SK-N-SH treated with all-trans-retinoic acid at 6 μM for 48 hours (cell line): ENCODE results near the gene MYO7A.

ENCODE experiments used
- ARNTL ChIP-seq: fragments of 450-650 bp; formaldehyde crosslinking; IDR thresholded peaks from 2 replicates; pipeline ENCODE4 v1.5.0; 2020; ENCODE audit warnings: low read depth, mild to moderate bottlenecking, moderate library complexity, borderline replicate concordance
- BACH2 ChIP-seq: fragments of 250-450 bp; sonication (Bioruptor Pico); IDR thresholded peaks from 2 replicates; pipeline ENCODE4 v1.9.0; 2021; ENCODE audit warnings: mild to moderate bottlenecking, borderline replicate concordance
- OSR1 ChIP-seq: fragments of 250-450 bp; sonication (Bioruptor Pico); IDR thresholded peaks from 2 replicates; pipeline ENCODE4 v1.8.0; 2022; ENCODE audit warnings: moderate library complexity, mild to moderate bottlenecking, inconsistent platforms
- PPARA ChIP-seq: fragments of 250-450 bp; sonication (Bioruptor Pico); IDR thresholded peaks from 2 replicates; pipeline ENCODE4 v1.5.0; 2020; ENCODE audit warnings: mild to moderate bottlenecking, borderline replicate concordance
- TF ChIP-seq, protein P1 (sequence below): fragments of 250-450 bp; sonication (Bioruptor Pico); IDR thresholded peaks from 2 replicates; pipeline ENCODE4 v1.8.0; 2020; ENCODE audit warnings: mild to moderate bottlenecking, moderate library complexity, borderline replicate concordance
- TF ChIP-seq, protein P2 (sequence below): fragments of 250-450 bp; sonication (Bioruptor Pico); IDR thresholded peaks from 2 replicates; pipeline ENCODE4 v1.5.1; 2020; ENCODE audit warnings: low read depth, mild to moderate bottlenecking, moderate library complexity

DNA sequence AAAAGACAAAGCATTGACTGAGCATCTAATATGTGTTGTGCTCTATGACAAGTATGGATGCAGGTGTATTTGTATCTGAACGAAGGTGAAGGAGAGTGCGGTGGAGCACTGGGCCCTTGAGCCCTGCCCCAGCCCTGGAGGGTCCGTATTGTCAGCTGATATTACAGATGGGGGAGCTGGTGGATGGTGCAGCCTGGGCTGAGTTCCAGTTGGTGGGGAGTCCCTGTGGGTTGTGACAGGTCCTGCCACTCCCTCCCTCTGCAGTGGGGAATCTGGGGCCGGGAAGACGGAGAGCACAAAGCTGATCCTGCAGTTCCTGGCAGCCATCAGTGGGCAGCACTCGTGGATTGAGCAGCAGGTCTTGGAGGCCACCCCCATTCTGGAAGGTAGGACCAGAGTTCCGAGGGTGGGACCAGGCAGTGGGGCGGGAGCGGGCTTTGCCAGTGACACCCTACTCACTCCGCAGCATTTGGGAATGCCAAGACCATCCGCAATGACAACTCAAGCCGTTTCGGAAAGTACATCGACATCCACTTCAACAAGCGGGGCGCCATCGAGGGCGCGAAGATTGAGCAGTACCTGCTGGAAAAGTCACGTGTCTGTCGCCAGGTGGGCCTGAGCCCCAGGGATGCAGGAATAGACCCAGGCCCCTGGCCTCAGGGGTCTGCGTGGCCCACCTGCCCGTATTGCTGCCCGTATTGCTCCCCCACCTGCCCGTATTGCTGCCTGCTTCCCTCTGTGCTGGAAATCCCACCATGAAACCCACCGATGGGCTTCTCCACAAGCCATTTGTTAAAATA, 28.6 kb downstream of the MYO7A start:
- TF ChIP-seq BACH2 (no peak), PPARA (CRISPR knock-in tag) (no peak), OSR1 (CRISPR knock-in tag) (no peak), ARNTL (CRISPR knock-in tag) (no peak)
- TF ChIP-seq, protein P1, sequence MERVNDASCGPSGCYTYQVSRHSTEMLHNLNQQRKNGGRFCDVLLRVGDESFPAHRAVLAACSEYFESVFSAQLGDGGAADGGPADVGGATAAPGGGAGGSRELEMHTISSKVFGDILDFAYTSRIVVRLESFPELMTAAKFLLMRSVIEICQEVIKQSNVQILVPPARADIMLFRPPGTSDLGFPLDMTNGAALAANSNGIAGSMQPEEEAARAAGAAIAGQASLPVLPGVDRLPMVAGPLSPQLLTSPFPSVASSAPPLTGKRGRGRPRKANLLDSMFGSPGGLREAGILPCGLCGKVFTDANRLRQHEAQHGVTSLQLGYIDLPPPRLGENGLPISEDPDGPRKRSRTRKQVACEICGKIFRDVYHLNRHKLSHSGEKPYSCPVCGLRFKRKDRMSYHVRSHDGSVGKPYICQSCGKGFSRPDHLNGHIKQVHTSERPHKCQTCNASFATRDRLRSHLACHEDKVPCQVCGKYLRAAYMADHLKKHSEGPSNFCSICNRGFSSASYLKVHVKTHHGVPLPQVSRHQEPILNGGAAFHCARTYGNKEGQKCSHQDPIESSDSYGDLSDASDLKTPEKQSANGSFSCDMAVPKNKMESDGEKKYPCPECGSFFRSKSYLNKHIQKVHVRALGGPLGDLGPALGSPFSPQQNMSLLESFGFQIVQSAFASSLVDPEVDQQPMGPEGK (CRISPR knock-in tag) = no peak
- TF ChIP-seq, protein P2, sequence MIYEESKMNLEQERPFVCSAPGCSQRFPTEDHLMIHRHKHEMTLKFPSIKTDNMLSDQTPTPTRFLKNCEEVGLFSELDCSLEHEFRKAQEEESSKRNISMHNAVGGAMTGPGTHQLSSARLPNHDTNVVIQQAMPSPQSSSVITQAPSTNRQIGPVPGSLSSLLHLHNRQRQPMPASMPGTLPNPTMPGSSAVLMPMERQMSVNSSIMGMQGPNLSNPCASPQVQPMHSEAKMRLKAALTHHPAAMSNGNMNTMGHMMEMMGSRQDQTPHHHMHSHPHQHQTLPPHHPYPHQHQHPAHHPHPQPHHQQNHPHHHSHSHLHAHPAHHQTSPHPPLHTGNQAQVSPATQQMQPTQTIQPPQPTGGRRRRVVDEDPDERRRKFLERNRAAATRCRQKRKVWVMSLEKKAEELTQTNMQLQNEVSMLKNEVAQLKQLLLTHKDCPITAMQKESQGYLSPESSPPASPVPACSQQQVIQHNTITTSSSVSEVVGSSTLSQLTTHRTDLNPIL (CRISPR knock-in tag) = no peak
